ENCODE measurements around the gene NBPF1. TPM values are rescaled to one million over a fixed set of nuclear protein-coding genes. Genes with fewer than 3 reads are reported as not detected.

The NBPF1 gene
- total RNA-seq, 1 donor from 2014 or later: 38.7 TPM

DNA sequence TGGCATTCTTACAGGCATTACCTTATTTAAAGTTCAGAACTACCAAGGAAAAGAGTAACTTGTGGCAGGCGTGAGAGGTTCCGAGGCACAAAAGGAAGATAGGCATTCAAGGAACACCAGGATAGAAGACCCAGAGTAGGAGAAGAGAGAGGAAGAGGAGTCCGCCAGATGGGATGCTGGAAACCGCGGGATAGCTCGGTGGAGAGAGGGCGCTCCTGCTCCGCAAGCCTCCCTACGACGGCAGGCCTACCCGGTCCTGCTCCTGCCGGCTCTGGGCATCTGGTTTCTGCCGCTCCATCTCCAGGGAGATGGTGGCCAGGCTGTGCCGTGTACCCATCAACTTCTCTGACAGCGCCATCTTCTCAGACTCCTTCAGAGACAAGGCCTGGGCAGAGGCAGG lies 5.4 kb upstream of the NBPF1 start:
- peaks cover 3% of the 10 kb centered on the region for H3K27me3 ChIP-seq (ENCODE audit: control insufficient read depth, insufficient read depth, low read length)
- FAIRE-seq: no peak
- peaks cover 3% of the 10 kb centered on the region for H3K36me3 ChIP-seq (ENCODE audit: control insufficient read depth, insufficient read depth, low read length)
- no peak overlapping the region for H3K4me3 ChIP-seq (ENCODE audit: low read depth, low read length)
- no peak for DNase-seq (ENCODE audit: low read depth)
- no peak for TF ChIP-seq CTCF (IDR thresholded peaks at IDR 0.05; ENCODE audit: insufficient read depth, low read length, severe bottlenecking)

GRCh38 chr1:16617778-16618580 lies 4.6 kb upstream of the NBPF1 start:
- peaks cover 3% of the 10 kb centered on the region for H3K36me3 ChIP-seq (ENCODE audit: control insufficient read depth, insufficient read depth, low read length)
- no peak for FAIRE-seq
- no peak for TF ChIP-seq CTCF (IDR thresholded peaks at IDR 0.05; ENCODE audit: insufficient read depth, low read length, severe bottlenecking)
- DNase-seq (ENCODE audit: low read depth): no peak
- peaks cover 3% of the 10 kb centered on the region for H3K27me3 ChIP-seq (ENCODE audit: control insufficient read depth, insufficient read depth, low read length)
- no peak overlapping the region for H3K4me3 ChIP-seq (ENCODE audit: low read depth, low read length)

GRCh38 chr1:16617114-16617631 lies 3.8 kb upstream of the NBPF1 start:
- Histone ChIP-seq H3K36me3 (ENCODE audit: control insufficient read depth, insufficient read depth, low read length) (peaks cover 3% of the 10 kb centered on the region), H3K27me3 (ENCODE audit: control insufficient read depth, insufficient read depth, low read length) (peaks cover 3% of the 10 kb centered on the region), H3K4me3 (ENCODE audit: low read depth, low read length) (no peak overlapping the region)
- TF ChIP-seq CTCF (IDR thresholded peaks at IDR 0.05; ENCODE audit: insufficient read depth, low read length, severe bottlenecking): no peak
- DNase-seq (ENCODE audit: low read depth) (no peak), FAIRE-seq (no peak)

- no peak overlapping the region for H3K4me3 ChIP-seq (ENCODE audit: low read depth, low read length)
- peaks cover 3% of the 10 kb centered on the region for H3K36me3 ChIP-seq (ENCODE audit: control insufficient read depth, insufficient read depth, low read length)
- no peak for TF ChIP-seq CTCF (IDR thresholded peaks at IDR 0.05; ENCODE audit: insufficient read depth, low read length, severe bottlenecking)
- DNase-seq (ENCODE audit: low read depth): no peak
- no peak for FAIRE-seq
- H3K27me3 ChIP-seq (ENCODE audit: control insufficient read depth, insufficient read depth, low read length): peaks cover 3% of the 10 kb centered on the region
These were observed 2.2 kb upstream of the NBPF1 start for GRCh38 chr1:16615253-16616252.

DNA sequence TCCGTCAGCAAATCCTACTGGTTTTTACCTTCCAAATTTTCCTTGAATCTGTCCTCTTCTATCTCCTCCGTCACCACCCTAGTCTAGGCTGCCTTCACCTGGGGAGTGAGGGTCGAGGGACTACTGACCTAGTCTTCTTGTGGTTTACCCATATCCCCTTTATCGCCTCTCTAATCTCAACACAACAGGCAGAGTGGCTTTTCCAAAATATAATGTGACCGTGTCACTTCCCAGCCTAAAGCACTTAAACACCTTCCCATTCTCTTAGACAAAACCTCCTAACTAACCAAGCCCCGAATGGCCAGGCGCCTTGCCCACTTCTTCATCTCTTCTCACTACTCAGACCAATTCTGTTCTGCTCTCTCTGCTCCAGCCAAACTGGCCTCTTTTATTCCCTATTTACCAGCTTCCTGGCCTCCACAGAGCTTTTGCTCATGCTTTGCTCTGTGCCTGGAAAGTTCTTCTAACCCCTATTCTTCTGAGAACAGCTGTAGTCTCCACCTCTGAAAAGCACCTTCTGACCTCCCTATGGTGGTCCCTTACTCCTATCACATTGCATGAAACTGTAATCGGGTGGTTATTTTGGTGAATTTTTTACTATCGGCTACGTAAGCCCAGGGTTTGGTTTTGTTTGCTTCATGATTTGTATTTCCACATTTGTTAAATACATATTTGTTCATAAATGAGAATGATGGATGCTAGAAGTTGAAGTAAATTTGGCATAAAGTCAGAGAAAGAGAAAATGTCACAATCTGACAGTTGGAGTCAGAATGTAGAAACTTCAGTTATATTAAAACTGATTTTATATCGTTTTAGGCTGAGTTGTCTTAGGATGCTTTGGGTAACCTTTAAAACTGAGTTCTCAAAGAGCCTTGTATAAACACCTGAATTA lies 1.2 kb upstream of the NBPF1 start:
- DNase-seq (ENCODE audit: low read depth) (no peak), FAIRE-seq (no peak)
- H3K4me3 ChIP-seq (ENCODE audit: low read depth, low read length): no peak overlapping the region
- peaks cover 3% of the 10 kb centered on the region for H3K27me3 ChIP-seq (ENCODE audit: control insufficient read depth, insufficient read depth, low read length)
- peaks cover 1% of the 10 kb centered on the region for H3K36me3 ChIP-seq (ENCODE audit: control insufficient read depth, insufficient read depth, low read length)
- TF ChIP-seq CTCF (IDR thresholded peaks at IDR 0.05; ENCODE audit: insufficient read depth, low read length, severe bottlenecking): no peak

All from bronchial epithelial cell (primary cell).